ENCODE measurements around the gene FAM9A. TPM values are rescaled to one million over a fixed set of nuclear protein-coding genes. Genes with fewer than 3 reads are reported as not detected.

Gene FAM9A
- total RNA-seq, 1 experiment from 2014 or later = not detected

- Histone ChIP-seq H3K27me3 (ENCODE audit: insufficient read depth, low read length) (no peaks in the 10 kb centered on the region), H3K56ac (ENCODE audit: insufficient read length, low read depth, low read length) (no peak overlapping the region), H3T11ph (ENCODE audit: low read length) (no peak overlapping the region), H3K4me2 (ENCODE audit: insufficient read depth, insufficient read length, low read length) (no peak overlapping the region), H3K23me2 (ENCODE audit: insufficient read length, low read depth, low read length, poor library complexity, severe bottlenecking) (no peaks in the 10 kb centered on the region), H3K9ac (ENCODE audit: extremely low read depth, insufficient read length, low read length) (no peak overlapping the region), H3K9me3 (ENCODE audit: control insufficient read depth, low read depth, low read length) (no peaks in the 10 kb centered on the region), H2AFZ (ENCODE audit: low read length) (no peak overlapping the region), H2BK15ac (ENCODE audit: low read depth, low read length) (no peak overlapping the region), H4K20me1 (ENCODE audit: control insufficient read depth, insufficient read depth, insufficient read length) (no peaks in the 10 kb centered on the region), H2BK20ac (ENCODE audit: low read depth, low read length, poor library complexity, severe bottlenecking) (no peak overlapping the region), H2BK5ac (ENCODE audit: insufficient read length, low read length) (no peak overlapping the region), H3K14ac (ENCODE audit: insufficient read depth, low read length) (no peak overlapping the region), H4K5ac (ENCODE audit: insufficient read length, low read depth, low read length) (no peak overlapping the region), H3K27ac (ENCODE audit: insufficient read length, low read depth, low read length) (no peak overlapping the region), H3K4ac (ENCODE audit: low read depth, low read length) (no peak overlapping the region), H2AK5ac (ENCODE audit: insufficient read length, low read length) (no peak overlapping the region), H3K23ac (ENCODE audit: insufficient read length, low read depth, low read length) (no peak overlapping the region), H3K18ac (ENCODE audit: insufficient read length, low read depth, low read length) (no peak overlapping the region), H3K4me1 (ENCODE audit: insufficient read depth, low read length) (no peaks in the 10 kb centered on the region), H3K79me1 (ENCODE audit: insufficient read depth, low read depth, low read length, poor library complexity, severe bottlenecking) (no peaks in the 10 kb centered on the region), H2BK12ac (ENCODE audit: insufficient read length, low read depth, low read length) (no peak overlapping the region), H4K8ac (replicated peaks; ENCODE audit: insufficient read length, low read depth, low read length) (no peak overlapping the region), H2BK120ac (ENCODE audit: low read depth, low read length, poor library complexity, severe bottlenecking) (no peak overlapping the region), H3K79me2 (ENCODE audit: insufficient read depth, low read length) (no peaks in the 10 kb centered on the region), H4K91ac (ENCODE audit: insufficient read length, low read depth, low read length) (no peak overlapping the region)
- H3K4me3 Mint-ChIP-seq = no peak overlapping the region
- peaks cover 0 to 14% of the 10 kb centered on the region in 2 experiments; a peak in 2 of 5 replicates for H3K9me3 Mint-ChIP-seq
- H3K27ac Mint-ChIP-seq = no peak overlapping the region
- no peak for DNase-seq
- WGBS (ENCODE audit: extremely low coverage, insufficient read length, low lambda C conversion rate) = no CpG with 5 or more reads among the region's 3 CpGs
- H3K36me3 Mint-ChIP-seq (ENCODE audit: insufficient read depth in 1 of 3, low read depth in 3 of 3) = no peaks in the 10 kb centered on the region; a peak in 1 of 7 replicates
- peaks cover 1% of the 10 kb centered on the region; the same call in 1 of the 2 replicates for H3K27me3 Mint-ChIP-seq (ENCODE audit: low read depth)
- H3K4me1 Mint-ChIP-seq = no peaks in the 10 kb centered on the region
- no peak for TF ChIP-seq CTCF (conservative IDR thresholded peaks at IDR 0.05)
Observed at GRCh38 chrX:8811611-8812010, 10.4 kb upstream of the FAM9A start.
